Progenitor cell of endocrine pancreas (in vitro differentiated cells): Measurements from ENCODE around the gene TM2D3. TPM values are rescaled to one million over a fixed set of nuclear protein-coding genes. Genes with fewer than 3 reads are reported as not detected.

Experiments used
- DNase-seq: peaks from one replicate; pipeline ENCODE4 v3.0.0; 2021; ENCODE audit warnings: low spot score; ENCODE audit not compliant: unreplicated experiment
- H3K27ac Mint-ChIP-seq: 2 replicates; pipeline ENCODE4 v1.8.0; 2021; ENCODE audit warnings: mild to moderate bottlenecking, moderate library complexity, mixed read lengths
- H3K27me3 Mint-ChIP-seq: 2 replicates; pipeline ENCODE4 v1.8.0; 2021; ENCODE audit warnings: mixed read lengths
- H3K36me3 Mint-ChIP-seq: 2 replicates; pipeline ENCODE4 v1.8.0; 2022; ENCODE audit warnings: mixed read lengths; ENCODE audit not compliant: insufficient read depth
- H3K4me1 Mint-ChIP-seq: 2 replicates; pipeline ENCODE4 v1.8.0; 2021; ENCODE audit warnings: low read depth, mixed read lengths
- H3K4me3 Mint-ChIP-seq: 2 replicates; pipeline ENCODE4 v1.8.0; 2021; ENCODE audit warnings: low read depth, mild to moderate bottlenecking, moderate library complexity, mixed read lengths
- H3K9me3 Mint-ChIP-seq: 2 replicates; pipeline ENCODE4 v1.8.0; 2021; ENCODE audit warnings: low read depth, mixed read lengths
- total RNA-seq: library from RNA; stranded (reverse); gene quantifications from 2 replicates; pipeline ENCODE4 v1.2.1, GENCODE V29; 2021
- TF ChIP-seq, protein P1 (sequence below): fragments of 200-600 bp; sonication (generic); IDR thresholded peaks from one replicate; pipeline ENCODE4 v1.5.0; 2021; ENCODE audit warnings: antibody characterized with exemption, mild to moderate bottlenecking; ENCODE audit not compliant: unreplicated experiment

Gene TM2D3
- total RNA-seq, 1 donor from 2014 or later: 49.3 TPM

DNA sequence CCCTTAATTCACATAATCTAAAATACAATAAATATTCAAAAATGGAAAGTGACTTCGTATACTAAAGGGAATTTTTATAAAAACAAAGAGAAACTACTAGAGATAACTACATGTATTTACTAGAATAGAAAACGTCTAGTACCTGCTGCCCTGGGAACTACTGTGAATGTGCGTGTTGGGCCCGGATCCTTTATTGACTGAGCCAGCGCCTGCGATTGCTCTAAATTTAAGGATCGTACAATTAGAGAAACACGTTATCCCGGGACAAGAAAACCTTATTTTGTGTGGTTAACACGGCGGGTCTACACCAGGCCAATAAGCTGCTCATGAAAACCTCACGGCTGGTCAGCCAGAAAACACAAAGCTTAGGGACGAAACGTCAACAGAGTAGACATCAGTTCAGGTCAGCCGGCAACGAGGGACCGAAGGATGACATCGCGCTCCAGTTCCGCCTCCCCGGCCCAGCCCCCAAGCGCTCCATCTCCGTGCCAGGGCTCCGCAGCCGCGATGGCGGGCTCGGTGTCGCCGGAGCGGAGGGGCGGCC is 555 bp downstream of the TM2D3 start:
- Mint-ChIP-seq H3K27me3 (no peaks in the 10 kb centered on the region), H3K4me1 (peaks cover 8% of the 10 kb centered on the region), H3K27ac (peak overlapping the region; percentile 96), H3K36me3 (peaks cover 8% of the 10 kb centered on the region), H3K4me3 (peak overlapping the region; percentile 89), H3K9me3 (no peaks in the 10 kb centered on the region)
- DNase-seq: no peak
- TF ChIP-seq, protein P1, sequence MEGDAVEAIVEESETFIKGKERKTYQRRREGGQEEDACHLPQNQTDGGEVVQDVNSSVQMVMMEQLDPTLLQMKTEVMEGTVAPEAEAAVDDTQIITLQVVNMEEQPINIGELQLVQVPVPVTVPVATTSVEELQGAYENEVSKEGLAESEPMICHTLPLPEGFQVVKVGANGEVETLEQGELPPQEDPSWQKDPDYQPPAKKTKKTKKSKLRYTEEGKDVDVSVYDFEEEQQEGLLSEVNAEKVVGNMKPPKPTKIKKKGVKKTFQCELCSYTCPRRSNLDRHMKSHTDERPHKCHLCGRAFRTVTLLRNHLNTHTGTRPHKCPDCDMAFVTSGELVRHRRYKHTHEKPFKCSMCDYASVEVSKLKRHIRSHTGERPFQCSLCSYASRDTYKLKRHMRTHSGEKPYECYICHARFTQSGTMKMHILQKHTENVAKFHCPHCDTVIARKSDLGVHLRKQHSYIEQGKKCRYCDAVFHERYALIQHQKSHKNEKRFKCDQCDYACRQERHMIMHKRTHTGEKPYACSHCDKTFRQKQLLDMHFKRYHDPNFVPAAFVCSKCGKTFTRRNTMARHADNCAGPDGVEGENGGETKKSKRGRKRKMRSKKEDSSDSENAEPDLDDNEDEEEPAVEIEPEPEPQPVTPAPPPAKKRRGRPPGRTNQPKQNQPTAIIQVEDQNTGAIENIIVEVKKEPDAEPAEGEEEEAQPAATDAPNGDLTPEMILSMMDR: no peak

DNA sequence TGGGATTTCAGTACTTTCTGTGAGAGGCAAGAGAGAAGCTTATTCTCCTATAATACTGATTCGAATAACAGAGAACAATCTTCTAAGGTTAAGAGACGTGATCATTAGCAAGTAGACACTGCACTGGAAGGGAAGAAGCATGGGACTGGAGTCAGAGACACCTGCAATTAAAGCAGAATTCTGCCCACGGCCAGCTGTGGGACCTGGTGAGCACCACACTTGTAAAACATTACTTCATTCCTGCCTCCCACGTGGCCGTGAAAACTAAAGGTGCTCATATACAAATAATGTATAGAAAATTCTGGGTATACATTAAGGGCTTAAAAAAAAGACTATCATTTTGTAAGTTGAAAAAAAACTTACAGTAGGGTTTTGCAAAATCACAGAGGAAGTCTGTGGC is 2.0 kb downstream of the TM2D3 start:
- Mint-ChIP-seq H3K9me3 (no peaks in the 10 kb centered on the region), H3K4me3 (no peak overlapping the region), H3K27me3 (no peaks in the 10 kb centered on the region), H3K36me3 (peaks cover 14% of the 10 kb centered on the region), H3K27ac (no peak overlapping the region), H3K4me1 (peaks cover 8% of the 10 kb centered on the region)
- TF ChIP-seq, protein P1: no peak
- DNase-seq: no peak

DNA sequence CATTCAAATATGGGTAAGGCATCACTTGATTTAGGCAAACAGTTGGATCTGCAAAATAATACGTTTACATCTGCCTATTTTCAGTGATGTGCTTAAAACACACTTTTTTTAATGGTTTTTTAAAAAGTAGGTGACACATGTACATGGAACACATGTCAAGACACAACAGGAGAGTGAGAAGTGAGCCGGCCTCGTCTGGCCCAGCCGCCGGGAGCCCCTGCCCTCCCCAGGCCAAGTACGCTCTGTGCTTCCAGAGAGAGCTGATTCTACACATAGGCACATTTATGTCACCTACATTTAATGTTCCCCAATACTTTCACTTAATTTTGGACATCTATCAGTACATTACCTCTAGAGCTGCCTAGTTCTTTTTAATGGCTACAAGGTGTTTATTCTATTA is 3.8 kb downstream of the TM2D3 start:
- H3K27ac Mint-ChIP-seq: no peak overlapping the region
- H3K4me1 Mint-ChIP-seq: peaks cover 8% of the 10 kb centered on the region
- TF ChIP-seq, protein P1: no peak
- H3K27me3 Mint-ChIP-seq: no peaks in the 10 kb centered on the region
- H3K4me3 Mint-ChIP-seq: no peak overlapping the region
- no peak for DNase-seq
- H3K36me3 Mint-ChIP-seq: peaks cover 18% of the 10 kb centered on the region
- no peaks in the 10 kb centered on the region for H3K9me3 Mint-ChIP-seq

DNA sequence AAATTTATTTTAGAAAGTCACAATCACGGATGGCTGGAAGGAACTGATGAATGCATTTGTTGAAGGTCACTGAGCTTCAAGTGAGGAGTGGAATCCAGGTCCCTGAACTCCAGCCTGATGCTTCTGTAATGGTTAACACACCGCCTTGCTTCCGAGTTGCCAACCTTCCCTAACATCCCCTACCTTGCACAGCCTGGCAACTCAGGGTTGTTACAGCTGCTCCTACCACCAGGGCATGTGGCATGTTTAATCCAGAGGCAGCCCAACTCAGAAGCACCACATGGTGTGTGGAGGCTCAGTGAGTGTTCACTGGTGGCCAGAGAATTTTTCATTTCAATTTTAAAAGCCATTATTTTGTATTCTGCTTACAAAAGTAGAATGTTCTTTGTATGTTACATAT is 4.9 kb downstream of the TM2D3 start:
- TF ChIP-seq, protein P1: no peak
- Mint-ChIP-seq H3K27ac (no peak overlapping the region), H3K4me1 (peaks cover 8% of the 10 kb centered on the region), H3K9me3 (no peaks in the 10 kb centered on the region), H3K27me3 (no peaks in the 10 kb centered on the region), H3K36me3 (peaks cover 18% of the 10 kb centered on the region), H3K4me3 (no peak overlapping the region)
- DNase-seq: no peak

DNA sequence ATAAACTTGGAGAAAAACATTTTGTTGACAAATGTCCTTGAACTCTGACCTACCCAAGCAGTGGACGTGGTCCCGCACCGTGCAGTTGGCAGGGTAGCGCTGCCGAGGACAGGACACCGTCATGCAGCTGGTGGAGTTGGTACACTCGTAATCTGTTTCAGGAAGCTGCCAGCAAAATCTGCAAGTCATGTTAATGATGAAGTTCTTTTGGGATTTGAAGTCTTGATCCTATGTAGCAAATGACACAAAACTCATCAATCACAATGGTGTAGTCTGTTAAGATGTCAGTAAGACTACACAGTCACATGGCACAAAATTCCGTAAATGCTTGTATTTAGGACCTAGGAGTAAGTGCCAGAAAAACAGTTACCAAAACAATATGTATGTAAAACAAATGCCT is 5.5 kb downstream of the TM2D3 start:
- Mint-ChIP-seq H3K27ac (no peak overlapping the region), H3K9me3 (no peaks in the 10 kb centered on the region), H3K36me3 (peaks cover 18% of the 10 kb centered on the region), H3K4me1 (peaks cover 8% of the 10 kb centered on the region), H3K27me3 (no peaks in the 10 kb centered on the region), H3K4me3 (no peak overlapping the region)
- DNase-seq: no peak
- TF ChIP-seq, protein P1: no peak
